ENCODE data around the gene MROH9.

- TF ChIP-seq, protein P1, sequence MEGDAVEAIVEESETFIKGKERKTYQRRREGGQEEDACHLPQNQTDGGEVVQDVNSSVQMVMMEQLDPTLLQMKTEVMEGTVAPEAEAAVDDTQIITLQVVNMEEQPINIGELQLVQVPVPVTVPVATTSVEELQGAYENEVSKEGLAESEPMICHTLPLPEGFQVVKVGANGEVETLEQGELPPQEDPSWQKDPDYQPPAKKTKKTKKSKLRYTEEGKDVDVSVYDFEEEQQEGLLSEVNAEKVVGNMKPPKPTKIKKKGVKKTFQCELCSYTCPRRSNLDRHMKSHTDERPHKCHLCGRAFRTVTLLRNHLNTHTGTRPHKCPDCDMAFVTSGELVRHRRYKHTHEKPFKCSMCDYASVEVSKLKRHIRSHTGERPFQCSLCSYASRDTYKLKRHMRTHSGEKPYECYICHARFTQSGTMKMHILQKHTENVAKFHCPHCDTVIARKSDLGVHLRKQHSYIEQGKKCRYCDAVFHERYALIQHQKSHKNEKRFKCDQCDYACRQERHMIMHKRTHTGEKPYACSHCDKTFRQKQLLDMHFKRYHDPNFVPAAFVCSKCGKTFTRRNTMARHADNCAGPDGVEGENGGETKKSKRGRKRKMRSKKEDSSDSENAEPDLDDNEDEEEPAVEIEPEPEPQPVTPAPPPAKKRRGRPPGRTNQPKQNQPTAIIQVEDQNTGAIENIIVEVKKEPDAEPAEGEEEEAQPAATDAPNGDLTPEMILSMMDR (conservative IDR thresholded peaks at IDR 0.05 in 1 of 2, IDR thresholded peaks at IDR 0.05 in 1 of 2; ENCODE audit: extremely low read depth in 1 of 2, insufficient read depth in 1 of 2, low read depth in 1 of 2, low read length in 2 of 2), result no peak
- no peak for TF ChIP-seq EZH2 (IDR thresholded peaks at IDR 0.05; ENCODE audit: borderline replicate concordance, low read length)
These were observed 84.6 kb downstream of the MROH9 start for GRCh38 chr1:171019971-171020370.
